PC-3 (cell line): ENCODE results near the gene DEFB113. TPM values are rescaled to one million over a fixed set of nuclear protein-coding genes. Genes with fewer than 3 reads are reported as not detected.

Experiments used
- ATAC-seq: fragments of 200-7000 bp; cut with Tn5 transposase; 2 replicates; pipeline ENCODE4 v1.9.1; 2020; ENCODE audit warnings: mild to moderate bottlenecking, moderate library complexity
- BruUV-seq: library from RNA; stranded (reverse); fragments of 400-500 nt; replicated peaks from 2 replicates; lab custom pipeline; 2021; lab: Mats Ljungman, UMichigan
- CTCF ChIA-PET: fragments of 300-600 bp; sonication (Branson Sonifier 250); formaldehyde crosslinking; loops from one replicate; lab custom pipeline; 2022; ENCODE audit warnings: antibody characterized with exemption; lab: Charles Lee
- POLR2A ChIA-PET: fragments of 300-600 bp; sonication (Branson Sonifier 250); formaldehyde crosslinking; loops from one replicate; lab custom pipeline; 2022; ENCODE audit warnings: antibody characterized with exemption; ENCODE audit not compliant: unreplicated experiment; lab: Charles Lee
- DNase-seq: peaks from one replicate; pipeline ENCODE4 v3.0.0-alpha.2; 2015
- H2AFZ ChIP-seq: fragments of 300-600 bp; sonication (generic); 2 replicates; pipeline ENCODE4 v1.6.0; 2016; ENCODE audit warnings: antibody characterized with exemption, low read length
- H3F3A ChIP-seq: fragments of 300-600 bp; sonication (generic); one replicate; pipeline ENCODE4 v1.6.0; 2017; ENCODE audit warnings: antibody characterized with exemption, low read length, control low read depth, mild to moderate bottlenecking; ENCODE audit not compliant: unreplicated experiment
- H3K27ac ChIP-seq: fragments of 300-600 bp; sonication (generic); 2 replicates; pipeline ENCODE4 v1.5.1; 2016; ENCODE audit warnings: mild to moderate bottlenecking, low read length
- H3K27me3 ChIP-seq: fragments of 300-600 bp; sonication (generic); 2 replicates; pipeline ENCODE4 v1.6.1; 2016; ENCODE audit warnings: low read length, mixed read lengths
- H3K36me3 ChIP-seq: fragments of 300-600 bp; sonication (generic); 2 replicates; pipeline ENCODE4 v1.6.1; 2016; ENCODE audit warnings: low read depth, mixed run types, low read length, mixed read lengths
- H3K4me1 ChIP-seq: fragments of 300-600 bp; sonication (generic); 2 replicates; pipeline ENCODE4 v1.5.1; 2016; ENCODE audit warnings: low read length; ENCODE audit not compliant: insufficient read depth
- H3K4me2 ChIP-seq: fragments of 300-600 bp; sonication (generic); 2 replicates; pipeline ENCODE4 v1.6.0; 2016; ENCODE audit warnings: low read length
- H3K4me3 ChIP-seq: fragments of 300-600 bp; sonication (generic); 2 replicates; pipeline ENCODE4 v1.5.1; 2016; ENCODE audit warnings: mild to moderate bottlenecking, low read length, mixed read lengths
- H3K79me2 ChIP-seq: fragments of 300-600 bp; sonication (generic); 2 replicates; pipeline ENCODE4 v1.6.1; 2017; ENCODE audit warnings: low read length, mixed read lengths
- H3K9ac ChIP-seq: fragments of 300-600 bp; sonication (generic); 2 replicates; pipeline ENCODE4 v1.6.0; 2016; ENCODE audit warnings: mild to moderate bottlenecking, low read length
- H3K9me2 ChIP-seq: fragments of 300-600 bp; sonication (generic); replicated peaks from 2 replicates; pipeline ENCODE4 v1.6.1; 2016; ENCODE audit warnings: mixed run types, low read length, mixed read lengths
- H3K9me3 ChIP-seq: fragments of 300-600 bp; sonication (generic); 2 replicates; pipeline ENCODE4 v1.6.1; 2016; ENCODE audit warnings: low read length, mixed read lengths
- H4K20me1 ChIP-seq: fragments of 300-600 bp; sonication (generic); 2 replicates; pipeline ENCODE4 v1.6.1; 2016; ENCODE audit warnings: low read length, mixed read lengths
- EZH2 ChIP-seq: fragments of 300-600 bp; sonication (generic); IDR thresholded peaks from one replicate; pipeline ENCODE4 v1.6.1; 2017; ENCODE audit warnings: antibody characterized with exemption, mild to moderate bottlenecking, low read length; ENCODE audit not compliant: unreplicated experiment
- EZH2phosphoT487 ChIP-seq: fragments of 300-600 bp; sonication (generic); IDR thresholded peaks from 2 replicates; pipeline ENCODE4 v1.6.1; 2018; ENCODE audit warnings: mild to moderate bottlenecking, antibody characterized with exemption, low read length, borderline replicate concordance
- intact Hi-C: fragments of 100-400 bp; cut with micrococcal nuclease; formaldehyde crosslinking; loops from 2 replicates; pipeline ENCODE4 v1.9.0; 2023
- total RNA-seq: library from RNA; depleted of rRNA; stranded (reverse); fragments of >200 nt; gene quantifications from 2 replicates; pipeline ENCODE4 v1.2.3, GENCODE V29; 2014
- TF ChIP-seq, protein P1 (sequence below): fragments of 300-600 bp; sonication (generic); conservative IDR thresholded peaks from 2 replicates; pipeline ENCODE4 v1.5.1; 2017; ENCODE audit warnings: antibody characterized with exemption, low read depth, mild to moderate bottlenecking, low read length

DEFB113 gene
- total RNA-seq, 1 experiment from 2014 or later = not detected

DNA sequence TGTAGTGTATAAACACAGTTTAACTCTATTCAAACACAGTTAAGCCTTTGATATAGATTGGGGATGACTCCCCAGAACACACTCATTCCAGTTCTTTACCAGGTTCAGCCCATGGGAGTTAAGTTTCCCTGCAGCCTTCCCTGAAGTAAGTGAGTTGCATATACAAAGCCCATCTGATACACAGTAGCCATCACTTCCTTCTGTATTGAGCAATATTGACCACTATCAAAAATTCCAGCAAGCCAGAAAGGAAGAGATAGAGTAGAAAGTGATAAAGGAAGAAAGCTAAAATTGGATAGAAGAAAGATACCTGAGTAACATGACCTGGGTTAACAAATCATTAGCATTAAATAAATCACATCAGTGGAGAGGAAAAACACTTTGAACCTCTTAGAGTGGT is 40.1 kb downstream of the DEFB113 start:
- DNase-seq = no peak
- Histone ChIP-seq H3K4me3 (no peak overlapping the region), H3K79me2 (no peaks in the 10 kb centered on the region), H3K36me3 (no peaks in the 10 kb centered on the region), H4K20me1 (no peaks in the 10 kb centered on the region), H2AFZ (no peak overlapping the region), H3F3A (no peaks in the 10 kb centered on the region), H3K4me1 (no peaks in the 10 kb centered on the region), H3K27me3 (peaks cover 37% of the 10 kb centered on the region), H3K9me3 (no peaks in the 10 kb centered on the region), H3K4me2 (no peak overlapping the region), H3K27ac (no peak overlapping the region), H3K9me2 (no peaks in the 10 kb centered on the region; the same call in 1 of the 2 replicates), H3K9ac (no peak overlapping the region)
- POLR2A ChIA-PET = no interaction called here
- BruUV-seq = no TSS peak
- CTCF ChIA-PET = no interaction called here
- intact Hi-C loops = no loop called here
- TF ChIP-seq EZH2 (no peak), EZH2phosphoT487 (no peak)
- TF ChIP-seq, protein P1, sequence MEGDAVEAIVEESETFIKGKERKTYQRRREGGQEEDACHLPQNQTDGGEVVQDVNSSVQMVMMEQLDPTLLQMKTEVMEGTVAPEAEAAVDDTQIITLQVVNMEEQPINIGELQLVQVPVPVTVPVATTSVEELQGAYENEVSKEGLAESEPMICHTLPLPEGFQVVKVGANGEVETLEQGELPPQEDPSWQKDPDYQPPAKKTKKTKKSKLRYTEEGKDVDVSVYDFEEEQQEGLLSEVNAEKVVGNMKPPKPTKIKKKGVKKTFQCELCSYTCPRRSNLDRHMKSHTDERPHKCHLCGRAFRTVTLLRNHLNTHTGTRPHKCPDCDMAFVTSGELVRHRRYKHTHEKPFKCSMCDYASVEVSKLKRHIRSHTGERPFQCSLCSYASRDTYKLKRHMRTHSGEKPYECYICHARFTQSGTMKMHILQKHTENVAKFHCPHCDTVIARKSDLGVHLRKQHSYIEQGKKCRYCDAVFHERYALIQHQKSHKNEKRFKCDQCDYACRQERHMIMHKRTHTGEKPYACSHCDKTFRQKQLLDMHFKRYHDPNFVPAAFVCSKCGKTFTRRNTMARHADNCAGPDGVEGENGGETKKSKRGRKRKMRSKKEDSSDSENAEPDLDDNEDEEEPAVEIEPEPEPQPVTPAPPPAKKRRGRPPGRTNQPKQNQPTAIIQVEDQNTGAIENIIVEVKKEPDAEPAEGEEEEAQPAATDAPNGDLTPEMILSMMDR = no peak
- no peak for ATAC-seq

DNA sequence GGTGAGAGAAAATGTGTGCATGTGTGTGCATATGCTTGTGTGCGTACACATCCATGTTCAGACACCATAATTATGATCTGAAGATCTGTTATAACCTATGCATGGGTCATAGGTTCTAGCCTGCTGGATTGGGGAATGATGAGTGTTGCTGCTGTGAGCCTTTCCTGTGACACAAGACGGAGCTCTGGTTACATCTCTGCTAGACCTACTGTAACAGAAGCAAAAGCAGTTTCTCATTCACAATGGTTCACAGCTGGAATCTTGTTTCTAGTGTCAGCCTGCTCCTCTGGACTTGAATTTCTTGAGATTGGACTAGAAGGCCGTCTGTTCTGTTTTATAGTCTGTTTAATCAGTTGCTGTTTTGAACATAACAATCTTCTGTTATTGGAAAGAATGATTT is 45.6 kb downstream of the DEFB113 start:
- Histone ChIP-seq H3K4me3 (no peak overlapping the region), H3K4me1 (no peaks in the 10 kb centered on the region), H3F3A (no peaks in the 10 kb centered on the region), H3K27me3 (peaks cover 13% of the 10 kb centered on the region; the same call in 1 of the 2 replicates), H3K79me2 (no peaks in the 10 kb centered on the region), H3K27ac (no peak overlapping the region), H3K9me2 (no peaks in the 10 kb centered on the region; the same call in 1 of the 2 replicates), H3K9me3 (no peaks in the 10 kb centered on the region), H3K9ac (no peak overlapping the region), H3K4me2 (no peak overlapping the region), H2AFZ (no peak overlapping the region), H4K20me1 (no peaks in the 10 kb centered on the region), H3K36me3 (no peaks in the 10 kb centered on the region)
- TF ChIP-seq, protein P1 = 0 out of 2 replicates have a peak, but pooled peaks have one; percentile 17
- no peak for TF ChIP-seq EZH2
- TF ChIP-seq EZH2phosphoT487 = no peak
- intact Hi-C loops = no loop called here
- POLR2A ChIA-PET = no interaction called here
- DNase-seq (no peak), ATAC-seq (peak; percentile 24; the same call in 1 of the 2 replicates)
- CTCF ChIA-PET = no interaction called here
- no TSS peak for BruUV-seq

DNA sequence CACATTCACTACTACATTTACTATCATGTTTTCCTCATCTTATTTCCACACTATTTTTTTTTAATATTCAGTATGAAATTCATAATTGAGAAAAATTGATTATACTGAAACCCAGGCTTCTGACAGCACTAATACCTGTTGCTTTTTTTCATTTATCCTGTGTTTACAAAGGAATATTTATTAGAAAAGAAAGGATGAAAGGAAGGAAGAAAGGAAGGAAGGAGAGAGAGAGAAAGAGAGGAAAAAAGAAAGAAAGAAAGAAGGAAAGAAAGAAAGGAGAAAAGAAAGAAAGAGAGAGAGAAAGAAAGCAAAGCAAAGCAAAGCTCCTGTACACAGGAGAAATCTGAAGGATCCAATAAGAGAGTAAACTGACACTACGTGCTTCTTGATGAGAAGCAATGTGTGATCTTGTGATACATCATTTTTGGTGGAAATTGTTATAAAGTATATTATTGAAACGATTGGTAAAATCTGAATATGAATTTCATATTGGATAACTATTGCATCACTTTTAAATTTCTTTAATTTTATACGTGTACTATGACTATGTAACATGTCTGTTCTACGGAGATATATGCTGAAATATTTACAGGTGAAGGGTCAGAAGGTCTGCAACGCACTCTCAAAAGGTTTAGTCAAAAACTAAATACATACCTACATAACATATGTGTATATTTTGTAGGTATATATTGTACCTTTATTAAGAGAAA is 49.3 kb downstream of the DEFB113 start:
- no peak overlapping the region for H3K27ac ChIP-seq
- TF ChIP-seq EZH2phosphoT487 (no peak), EZH2 (no peak)
- H3K36me3 ChIP-seq = no peaks in the 10 kb centered on the region
- intact Hi-C loops = no loop called here
- H4K20me1 ChIP-seq = no peaks in the 10 kb centered on the region
- H3F3A ChIP-seq = no peaks in the 10 kb centered on the region
- no peaks in the 10 kb centered on the region for H3K9me3 ChIP-seq
- ChIA-PET POLR2A (no interaction called here), CTCF (no interaction called here)
- no peak overlapping the region for H3K4me3 ChIP-seq
- H3K79me2 ChIP-seq = no peaks in the 10 kb centered on the region
- no peaks in the 10 kb centered on the region for H3K9me2 ChIP-seq
- no peak for DNase-seq
- BruUV-seq = no TSS peak
- no peak overlapping the region for H3K9ac ChIP-seq
- no peaks in the 10 kb centered on the region for H3K4me1 ChIP-seq
- H3K27me3 ChIP-seq = peaks cover 17% of the 10 kb centered on the region
- no peak for ATAC-seq
- no peak overlapping the region for H3K4me2 ChIP-seq
- no peak overlapping the region for H2AFZ ChIP-seq
